HG03432 (cell line): Measurements from ENCODE around the gene DISC1.
"Not testable (repeated sequence)": the region's sequence is repeated elsewhere in the genome, so short reads cannot be mapped to it uniquely, and the experiment has no call there.

Experiments used
- ATAC-seq: cut with Tn5 transposase; IDR thresholded peaks from one replicate; pipeline ENCODE4 v1.9.1; 2021; ENCODE audit warnings: mild to moderate bottlenecking, moderate library complexity; ENCODE audit not compliant: unreplicated experiment

Gene DISC1

DNA sequence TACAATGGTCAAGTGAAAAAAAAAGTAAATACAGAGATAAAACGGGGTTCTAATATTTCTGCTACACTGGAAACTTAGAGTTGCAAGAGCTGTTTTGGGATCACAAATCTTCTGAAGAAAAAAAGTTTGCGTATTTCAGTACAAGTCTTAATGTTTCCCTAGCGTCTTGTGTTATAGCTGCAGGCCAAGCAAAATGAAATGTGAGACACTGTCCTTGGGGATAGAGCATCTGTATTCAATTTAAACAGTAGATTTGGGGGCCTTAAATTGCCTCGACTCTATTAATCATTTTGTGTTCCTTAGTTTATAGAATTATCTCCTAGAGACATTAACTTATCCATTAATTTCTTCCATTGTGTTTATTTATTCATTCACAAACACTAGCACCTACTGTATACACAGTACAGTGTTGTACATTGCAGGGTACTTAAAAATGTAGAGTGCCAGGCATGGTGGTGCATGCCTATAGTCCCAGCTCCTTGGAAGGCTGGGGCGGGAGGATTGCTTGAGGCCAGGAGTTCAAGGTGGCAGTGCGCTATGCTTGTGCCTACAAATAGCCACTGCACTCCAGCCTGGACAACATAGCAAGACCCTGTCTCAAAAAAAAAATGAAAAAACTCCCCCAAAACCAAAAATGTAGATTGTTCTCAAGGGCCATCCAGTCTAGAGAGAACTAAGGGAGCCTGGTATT lies 7.9 kb downstream of the DISC1 start:
- ATAC-seq: no peak

DNA sequence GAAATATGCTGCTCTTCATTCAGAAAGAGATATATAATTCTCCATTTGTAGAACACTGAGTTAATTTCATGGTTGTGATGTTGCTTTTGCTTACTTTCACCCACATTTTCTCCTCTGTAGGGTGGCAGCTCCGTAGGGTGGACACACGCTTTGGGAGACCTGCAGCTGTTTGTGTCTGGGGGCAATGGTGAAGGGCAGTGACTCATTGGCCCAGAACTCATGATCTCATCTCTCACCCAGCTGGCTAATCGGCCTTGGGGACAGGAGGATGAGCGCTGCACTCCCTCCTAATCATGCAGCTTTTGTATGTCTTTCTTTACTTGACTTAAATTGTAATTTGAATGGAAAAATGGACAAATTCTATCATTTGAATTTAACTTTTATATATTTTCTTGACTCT lies 9.6 kb downstream of the DISC1 start:
- no peak for ATAC-seq

DNA sequence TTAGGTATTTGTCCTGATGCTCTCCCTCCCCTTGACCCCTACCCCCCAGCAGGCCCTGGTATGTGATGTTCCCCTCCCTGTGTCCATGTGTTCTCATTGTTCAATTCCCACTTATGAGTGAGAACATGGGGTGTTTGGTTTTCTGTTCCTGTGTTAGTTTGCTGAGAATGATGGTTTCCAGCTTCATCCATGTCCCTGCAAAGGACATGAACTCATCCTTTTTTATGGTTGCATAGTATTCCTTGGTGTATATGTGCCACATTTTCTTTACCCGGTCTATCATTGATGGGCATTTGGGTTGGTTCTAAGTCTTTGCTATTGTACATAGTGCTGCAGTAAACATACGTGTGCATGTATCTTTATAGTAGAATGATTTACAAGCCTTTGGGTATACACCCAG lies 10.3 kb downstream of the DISC1 start:
- ATAC-seq: not testable (repeated sequence)

DNA sequence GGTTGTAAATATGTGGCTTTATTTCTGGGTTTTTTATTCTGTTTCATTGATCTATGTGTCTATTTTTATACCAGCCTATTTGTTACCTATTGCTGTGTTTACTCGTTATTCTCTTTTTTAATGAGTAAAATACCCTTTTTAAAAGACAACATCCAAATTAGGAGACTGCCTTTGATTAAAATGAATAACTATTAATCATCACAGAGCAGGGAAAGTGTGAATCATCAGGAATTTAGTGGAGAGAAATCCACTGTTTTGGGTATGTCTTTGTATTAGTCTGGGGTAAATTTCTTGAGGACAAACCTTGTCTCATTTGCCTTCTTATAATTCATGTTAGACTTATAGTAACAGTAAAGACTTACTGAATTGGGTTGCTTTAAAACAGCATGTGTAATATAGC lies 12.1 kb downstream of the DISC1 start:
- ATAC-seq: no peak

DNA sequence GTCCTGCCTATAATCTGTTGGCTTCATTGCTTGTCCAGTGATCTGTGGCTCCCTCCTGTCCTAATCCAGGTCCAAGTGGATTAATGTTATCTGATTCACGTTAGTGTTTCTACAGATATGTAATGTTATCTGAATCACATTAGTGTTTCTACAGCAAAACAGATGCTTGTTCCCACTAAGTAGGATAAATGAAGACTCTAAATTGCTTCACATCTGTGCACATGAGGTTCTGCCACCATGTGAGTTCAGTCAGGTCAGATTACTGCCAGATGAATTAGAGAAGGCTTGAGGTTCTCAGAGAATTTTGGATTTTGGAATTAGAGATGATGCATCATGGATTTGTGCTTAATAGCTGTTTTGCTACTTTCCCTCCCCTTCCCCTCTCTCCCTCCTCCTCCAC lies 13.2 kb downstream of the DISC1 start:
- no peak for ATAC-seq

DNA sequence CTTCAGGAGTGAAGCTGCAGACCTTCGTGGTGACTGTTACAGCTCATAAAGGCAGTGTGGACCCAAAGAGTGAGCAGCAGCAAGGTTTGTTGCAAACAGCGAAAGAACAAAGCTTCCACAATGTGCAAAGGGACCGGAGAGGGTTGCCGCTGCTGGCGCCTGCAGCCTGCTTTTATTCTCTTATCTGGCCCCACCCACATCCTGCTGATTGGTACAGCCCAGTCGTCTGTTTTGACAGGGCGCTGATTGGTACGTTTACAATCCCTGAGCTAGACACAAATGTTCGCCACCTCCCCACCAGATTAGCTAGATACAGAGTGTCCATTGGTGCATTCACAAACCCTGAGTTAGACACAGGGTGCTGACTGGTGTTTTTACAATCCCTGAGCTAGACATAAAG lies 14.9 kb downstream of the DISC1 start:
- not testable (repeated sequence) for ATAC-seq

DNA sequence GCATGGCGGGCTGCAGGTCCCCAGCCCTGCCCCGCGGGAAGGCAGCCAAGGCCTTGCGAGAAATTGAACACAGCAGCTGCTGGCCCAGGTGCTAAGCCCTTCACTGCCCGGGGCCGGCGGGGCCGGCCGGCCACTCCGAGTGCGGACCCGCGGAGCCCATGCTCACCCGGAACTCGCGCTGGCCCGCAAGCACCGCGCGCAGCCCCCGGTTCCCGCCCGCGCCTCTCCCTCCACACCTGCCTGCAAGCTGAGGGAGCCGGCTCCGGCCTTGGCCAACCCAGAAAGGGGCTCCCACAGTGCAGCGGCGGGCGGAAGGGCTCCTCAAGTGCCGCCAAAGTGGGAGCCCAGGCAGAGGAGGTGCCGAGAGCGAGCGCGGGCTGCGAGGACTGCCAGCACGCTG lies 15.5 kb downstream of the DISC1 start:
- ATAC-seq: not testable (repeated sequence)

DNA sequence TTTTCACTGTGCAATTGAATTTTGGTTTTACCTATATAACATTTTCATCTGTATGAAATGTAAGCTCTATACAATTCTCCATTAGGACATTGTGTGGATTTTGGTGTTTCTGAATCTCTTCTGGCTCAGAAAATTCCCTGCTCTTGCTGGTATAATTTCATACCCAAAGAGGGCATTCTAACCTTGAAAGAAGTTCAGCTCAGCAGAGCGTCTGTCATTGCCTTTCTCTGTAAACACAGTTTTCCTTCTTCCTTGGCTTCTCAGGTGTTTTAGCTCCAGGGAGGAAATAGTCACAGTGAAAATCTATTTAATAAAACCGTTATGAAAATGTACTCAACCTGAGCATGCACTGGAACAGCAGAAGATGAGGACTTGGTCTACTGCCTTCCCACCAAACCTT lies 16.0 kb downstream of the DISC1 start:
- ATAC-seq: no peak

DNA sequence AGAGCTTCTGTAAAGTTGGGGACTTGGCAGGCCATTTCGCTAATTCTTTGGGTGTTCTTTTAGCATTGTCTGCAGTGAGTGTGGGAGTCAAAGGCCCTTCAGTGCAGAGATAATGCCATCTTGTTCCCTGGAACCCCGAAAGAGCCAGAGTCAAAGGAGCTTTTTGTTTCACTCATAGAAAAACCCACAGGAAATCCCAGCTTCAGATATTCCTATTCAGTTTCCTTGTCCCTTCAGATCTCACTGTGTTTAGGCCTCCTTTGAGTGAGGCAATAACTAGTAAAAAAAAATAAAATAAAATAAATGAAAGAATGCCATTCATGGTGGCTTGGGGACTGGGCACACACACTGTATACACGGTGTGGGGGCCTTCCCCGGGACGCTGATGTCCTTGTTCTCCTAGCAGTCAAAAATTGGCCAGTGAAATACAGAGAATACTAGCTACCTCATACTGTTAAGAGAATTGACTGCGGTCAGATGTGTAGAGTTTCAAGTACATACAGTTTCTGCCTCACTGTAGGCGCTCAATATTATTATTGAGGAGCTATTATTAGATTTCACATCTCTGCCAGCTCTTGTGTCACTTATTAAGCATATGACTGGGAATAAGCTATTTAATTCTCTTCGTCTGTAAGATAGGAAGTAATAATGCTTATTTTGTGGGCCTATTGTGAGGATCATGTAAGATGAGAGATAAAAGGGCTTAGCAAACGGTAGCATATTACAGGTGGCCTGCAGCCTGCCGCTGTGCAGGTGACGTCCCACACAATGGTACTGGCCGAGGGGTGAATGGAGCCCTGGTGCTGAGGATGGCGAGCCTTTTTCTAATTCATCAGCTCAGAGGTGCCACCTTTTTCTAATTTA lies 16.7 kb downstream of the DISC1 start:
- ATAC-seq: no peak

DNA sequence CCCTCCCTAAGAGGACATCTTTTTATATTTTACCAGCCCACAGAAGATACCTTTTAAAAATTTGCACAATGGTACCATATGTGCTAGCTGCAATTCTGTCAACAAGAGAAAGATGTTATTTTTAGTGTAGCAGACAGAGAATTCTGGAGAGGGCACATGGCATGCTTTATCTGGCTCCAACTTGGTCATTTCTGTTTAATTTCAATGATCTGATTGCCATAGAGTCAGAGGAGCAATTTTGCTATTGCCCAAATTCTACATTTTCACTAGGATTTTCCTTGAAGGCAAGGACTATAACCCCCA lies 17.3 kb downstream of the DISC1 start:
- ATAC-seq: no peak

DNA sequence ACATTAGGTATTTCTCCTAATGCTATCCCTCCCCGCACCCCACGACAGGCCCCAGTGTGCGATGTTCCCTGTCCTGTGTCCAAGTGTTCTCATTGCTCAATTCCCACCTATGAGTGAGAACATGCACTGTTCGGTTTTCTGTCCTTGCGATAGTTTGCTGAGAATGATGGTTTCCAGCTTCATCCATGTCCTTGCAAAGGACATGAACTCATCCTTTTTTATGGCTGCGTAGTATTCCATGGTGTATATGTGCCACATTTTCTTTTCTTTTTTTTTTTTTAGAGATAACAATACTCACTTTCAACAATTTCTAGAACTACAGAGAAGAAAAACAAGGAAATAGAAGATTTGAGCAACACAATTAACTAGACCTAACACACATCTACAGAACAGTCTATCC lies 19.0 kb downstream of the DISC1 start:
- not testable (repeated sequence) for ATAC-seq

DNA sequence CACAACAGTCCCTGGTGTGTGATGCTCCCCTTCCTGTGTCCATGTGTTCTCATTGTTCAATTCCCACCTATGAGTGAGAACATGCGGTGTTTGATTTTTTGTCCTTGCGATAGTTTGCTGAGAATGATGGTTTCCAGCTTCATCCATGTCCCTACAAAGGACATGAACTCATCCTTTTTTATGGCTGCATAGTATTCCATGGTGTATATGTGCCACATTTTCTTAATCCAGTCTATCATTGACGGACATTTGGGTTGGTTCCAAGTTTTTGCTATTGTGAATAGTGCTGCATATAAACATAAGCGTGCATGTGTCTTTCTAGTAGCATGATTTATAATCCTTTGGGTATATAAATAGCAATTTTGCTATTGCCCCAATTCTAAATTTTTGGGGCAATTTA lies 19.6 kb downstream of the DISC1 start:
- not testable (repeated sequence) for ATAC-seq

DNA sequence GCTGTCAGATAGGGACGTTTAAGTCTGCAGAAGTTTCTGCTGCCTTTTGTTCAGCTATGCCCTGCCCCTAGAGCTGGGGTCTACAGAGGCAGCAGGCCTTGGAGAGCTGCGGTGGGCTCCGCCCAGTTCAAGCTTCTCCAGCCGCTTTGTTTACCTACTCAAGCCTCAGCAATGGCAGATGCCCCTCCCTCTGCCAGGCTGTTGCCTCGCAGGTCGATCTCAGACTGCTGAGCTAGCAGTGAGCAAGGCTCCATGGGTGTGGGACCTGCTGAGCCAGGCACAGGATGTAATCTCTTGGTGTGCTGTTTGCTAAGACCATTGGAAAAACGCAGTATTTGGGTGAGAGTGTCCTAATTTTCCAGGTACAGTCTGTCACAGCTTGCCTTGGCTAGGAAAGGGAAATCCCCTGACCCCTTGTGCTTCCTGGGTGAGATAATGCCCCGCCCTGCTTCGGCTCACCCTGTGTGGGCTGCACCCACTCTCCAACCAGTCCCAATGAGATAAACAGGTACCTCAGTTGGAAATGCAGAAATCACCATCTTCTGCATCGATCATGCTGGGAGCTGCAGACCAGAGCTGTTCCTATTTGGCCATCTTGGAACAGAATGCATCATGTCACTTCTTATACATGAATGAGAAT lies 25.2 kb downstream of the DISC1 start:
- not testable (repeated sequence) for ATAC-seq

DNA sequence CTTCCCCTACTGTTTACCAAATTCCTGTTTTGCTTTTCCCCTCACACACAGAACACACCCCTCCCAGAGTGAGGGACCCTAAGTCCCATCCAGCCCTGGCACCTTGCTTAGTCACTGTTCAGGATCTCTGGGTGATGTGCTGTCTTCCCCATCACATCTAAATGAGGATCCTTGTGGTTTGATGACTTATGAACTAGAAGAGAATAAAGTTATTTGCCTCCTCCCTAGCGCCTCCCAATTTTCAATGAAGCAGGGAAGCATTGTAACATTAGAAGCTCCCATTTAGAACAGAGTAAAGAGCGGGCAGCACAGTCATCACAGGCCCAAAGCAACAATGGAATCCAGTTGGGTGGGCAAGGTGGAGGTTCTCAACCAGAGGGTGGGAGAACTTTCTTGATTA lies 27.0 kb downstream of the DISC1 start:
- ATAC-seq: no peak

DNA sequence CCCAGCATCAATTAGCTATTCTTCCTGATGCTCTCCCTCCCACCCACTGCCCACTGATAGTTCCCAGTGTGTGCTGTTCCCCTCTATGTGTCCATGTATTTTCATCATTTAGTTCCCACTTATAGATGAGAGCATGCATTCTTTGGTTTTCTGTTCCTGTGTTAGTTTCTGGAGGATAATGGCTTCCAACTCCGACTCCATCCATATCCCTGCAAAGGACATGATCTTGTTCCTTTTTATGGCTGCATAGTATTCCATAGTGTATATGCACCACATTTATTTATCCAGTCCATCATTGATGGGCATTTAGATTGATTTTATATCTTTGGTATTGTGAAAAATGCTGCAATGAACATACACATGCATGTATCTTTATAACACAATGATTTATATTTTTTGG lies 30.2 kb downstream of the DISC1 start:
- no peak for ATAC-seq

DNA sequence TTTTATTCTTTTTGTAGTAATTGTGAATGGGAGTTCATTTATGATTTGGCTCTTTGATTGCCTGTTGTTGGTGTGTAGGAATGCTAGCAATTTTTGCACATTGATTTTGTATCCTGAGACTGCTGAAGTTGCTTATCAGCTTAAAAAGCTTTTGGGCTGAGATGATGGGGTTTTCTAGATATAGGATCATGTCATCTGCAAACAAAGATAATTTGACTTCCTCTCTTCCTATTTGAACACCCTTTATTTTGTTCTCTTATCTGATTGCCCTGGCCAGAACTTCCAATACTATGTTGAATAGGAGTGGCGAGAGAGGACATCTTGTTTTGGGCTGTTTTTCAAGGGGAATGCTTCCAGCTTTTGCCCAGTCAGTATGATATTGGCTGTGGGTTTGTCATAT lies 31.6 kb downstream of the DISC1 start:
- not testable (repeated sequence) for ATAC-seq

DNA sequence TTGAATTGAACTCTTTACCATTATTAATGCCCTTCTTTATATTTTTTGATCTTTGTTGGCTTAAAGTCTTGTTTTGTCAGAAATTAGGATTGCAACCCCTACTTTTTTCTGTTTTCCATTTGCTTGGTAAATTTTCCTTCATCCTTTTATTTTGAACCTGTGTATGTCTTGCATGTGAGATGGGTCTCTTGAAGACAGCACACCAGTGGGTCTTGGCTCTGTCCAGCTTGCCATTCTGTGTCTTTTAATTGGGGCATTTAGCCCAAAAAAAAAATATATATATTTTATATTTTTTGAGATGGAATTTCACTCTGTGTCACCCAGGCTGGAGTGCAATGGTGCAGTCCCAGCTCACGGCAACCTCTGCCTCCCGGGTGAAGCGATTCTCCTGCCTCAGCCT lies 33.6 kb downstream of the DISC1 start:
- ATAC-seq: no peak

DNA sequence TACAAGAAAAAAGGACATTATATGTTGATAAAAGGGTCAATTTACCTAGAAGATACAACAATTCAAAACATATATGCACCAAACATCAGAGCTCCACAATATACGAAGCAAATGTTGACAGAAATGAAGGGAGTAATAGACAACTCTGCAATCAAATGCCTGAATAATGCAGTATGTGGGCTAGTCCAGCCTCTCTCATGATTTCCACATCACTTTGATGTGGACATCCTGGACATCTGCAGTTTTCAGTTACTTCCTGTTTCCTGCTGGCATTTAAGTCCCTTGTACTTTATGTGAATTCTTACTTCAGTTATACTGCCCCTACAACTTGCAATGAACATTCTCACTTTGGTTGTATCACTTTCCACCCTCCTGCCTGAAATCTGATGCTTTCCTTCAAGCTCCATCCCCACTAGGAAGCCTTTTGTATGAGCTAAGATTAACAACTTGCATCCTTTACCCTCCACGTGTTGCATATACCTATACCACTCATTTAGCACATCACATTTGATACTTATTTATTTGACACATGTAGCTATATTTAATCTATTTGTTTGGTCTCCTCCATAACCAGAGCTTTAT lies 36.7 kb downstream of the DISC1 start:
- no peak for ATAC-seq

DNA sequence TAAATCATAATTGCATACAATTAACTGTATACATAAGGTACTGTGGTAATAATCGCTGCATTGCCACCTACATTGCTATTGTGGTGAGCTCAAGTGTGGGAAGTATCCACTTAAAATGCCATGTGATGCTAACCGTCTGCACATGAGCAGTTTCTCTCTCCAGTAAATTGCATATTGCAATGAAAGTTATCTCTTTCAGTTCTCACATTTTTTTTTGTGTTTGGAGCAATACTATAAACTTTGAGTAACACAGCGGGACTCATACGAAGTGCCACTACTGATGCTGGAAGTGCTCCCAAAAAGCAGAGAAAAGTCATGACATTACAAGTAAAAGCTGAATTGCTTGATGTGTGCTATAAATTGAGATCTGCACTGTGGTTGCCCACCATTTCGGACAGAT lies 38.5 kb downstream of the DISC1 start:
- ATAC-seq: no peak

DNA sequence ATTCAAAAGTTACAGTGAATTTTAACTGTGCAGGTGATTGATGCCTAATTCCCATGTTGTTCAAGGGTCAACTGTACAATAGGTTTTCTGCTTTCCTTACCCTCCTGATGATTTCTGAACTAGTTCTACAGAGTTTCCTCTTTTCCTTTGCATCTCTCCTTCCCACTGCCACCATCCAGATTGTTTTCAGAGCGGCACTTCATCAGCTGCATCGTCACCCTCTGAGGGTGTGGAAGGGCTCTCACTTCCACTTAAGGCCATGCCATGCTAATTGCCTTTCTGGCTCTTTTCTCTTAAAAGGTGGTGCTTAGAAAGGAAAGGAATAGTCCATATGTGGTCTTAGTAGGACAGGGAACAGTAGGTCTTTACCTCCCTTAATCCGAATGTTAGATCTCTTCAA lies 39.1 kb downstream of the DISC1 start:
- ATAC-seq: no peak

DNA sequence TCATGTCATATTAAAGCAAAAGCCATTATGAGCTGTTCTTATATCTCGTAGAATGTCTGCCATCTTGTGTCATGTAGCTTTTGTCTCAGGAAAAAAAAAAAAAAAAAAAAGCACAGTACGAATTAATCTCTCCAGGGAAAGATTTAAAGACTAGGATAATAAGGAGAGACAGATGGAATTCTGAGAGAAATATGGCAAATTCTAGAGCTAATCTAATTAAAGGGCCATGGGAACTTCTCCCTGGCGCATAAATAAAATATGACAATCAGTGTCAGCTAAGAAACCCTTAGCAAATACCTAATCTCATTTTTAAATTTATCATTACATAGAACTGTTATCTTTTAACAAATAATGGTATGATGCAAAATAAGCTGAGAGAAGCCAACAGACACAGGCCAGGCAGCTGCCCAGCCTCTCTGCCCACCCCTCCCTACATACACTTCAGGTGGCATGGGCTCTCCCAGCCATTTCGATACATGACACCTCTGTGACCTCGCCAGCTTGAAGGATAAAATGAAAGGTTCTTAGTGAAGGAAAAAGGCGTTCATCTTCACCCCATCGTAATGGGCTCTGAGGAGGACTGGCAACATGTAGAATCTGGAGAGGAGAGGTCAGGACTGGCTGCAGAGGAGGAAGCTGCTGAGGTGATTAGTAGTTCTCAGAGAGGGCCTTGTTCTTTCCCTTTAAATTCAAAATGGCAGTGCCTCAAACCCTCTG lies 39.8 kb downstream of the DISC1 start:
- ATAC-seq: no peak
